Raji (cell line): ENCODE results near the gene SPRR1A.

Source experiments
- POLR2A ChIP-seq: IDR thresholded peaks from 2 replicates; pipeline ENCODE4 v1.6.1; 2011; ENCODE audit warnings: low read depth, low read length, control low read depth; ENCODE audit not compliant: insufficient read depth

SPRR1A gene

DNA sequence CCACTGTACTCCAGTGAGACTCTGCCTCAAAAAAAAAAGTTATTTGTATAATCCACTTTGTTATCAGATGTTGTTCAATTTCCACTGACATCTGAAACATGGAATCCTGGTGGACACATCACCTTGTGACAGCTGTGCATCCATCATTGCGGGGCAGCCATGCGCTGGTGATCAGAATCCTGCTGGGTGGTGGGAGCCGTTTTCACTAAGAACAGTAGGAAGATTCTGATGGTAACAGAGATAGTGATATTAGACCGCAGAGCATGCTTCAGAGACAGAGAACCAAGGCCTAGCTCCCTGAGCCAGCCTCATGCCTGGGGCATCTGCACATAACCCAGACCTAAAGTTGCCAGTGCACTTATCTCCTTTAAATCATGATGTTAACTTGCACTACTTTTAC is 14.6 kb downstream of the SPRR1A start:
- TF ChIP-seq POLR2A: no peak

DNA sequence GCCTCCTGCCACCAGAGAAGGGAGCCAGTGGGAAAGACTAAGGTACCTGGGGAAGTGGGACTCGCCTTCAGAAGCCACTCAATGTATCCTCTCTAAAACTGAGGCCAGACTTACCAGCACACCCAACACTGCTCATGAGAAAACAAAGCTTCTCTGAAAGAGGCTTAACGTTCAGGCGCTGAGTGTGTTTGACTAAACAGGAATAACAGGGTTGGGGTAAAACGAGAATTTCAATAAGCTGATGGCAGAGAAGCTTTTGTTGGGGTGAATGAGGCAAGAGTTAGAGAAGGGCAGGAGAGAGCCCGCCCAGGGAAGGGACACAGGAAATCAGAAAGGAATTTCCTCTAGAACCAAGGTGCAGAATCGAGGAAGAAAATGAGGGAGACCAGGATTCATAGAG is 15.9 kb downstream of the SPRR1A start:
- no peak for TF ChIP-seq POLR2A

DNA sequence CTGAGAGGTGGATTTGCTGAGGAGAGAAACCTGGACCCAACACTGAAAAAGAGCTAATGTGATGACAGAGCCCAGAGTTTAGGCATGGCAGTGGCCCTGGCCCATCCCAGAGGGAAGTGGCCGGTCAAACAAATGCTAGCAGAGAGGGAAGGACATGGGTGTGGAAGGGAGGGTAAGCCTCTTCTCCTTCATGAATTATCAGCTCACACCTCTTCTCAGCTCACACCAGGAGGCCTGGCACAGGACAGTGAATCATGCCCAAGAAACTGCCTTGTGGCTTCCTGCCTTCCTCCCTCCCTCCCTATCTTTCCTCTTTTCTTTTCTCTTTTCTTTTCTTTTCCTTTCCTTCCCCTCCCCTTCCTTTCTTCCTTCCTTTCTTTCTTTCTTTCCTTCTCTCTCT is 16.4 kb downstream of the SPRR1A start:
- no peak for TF ChIP-seq POLR2A

DNA sequence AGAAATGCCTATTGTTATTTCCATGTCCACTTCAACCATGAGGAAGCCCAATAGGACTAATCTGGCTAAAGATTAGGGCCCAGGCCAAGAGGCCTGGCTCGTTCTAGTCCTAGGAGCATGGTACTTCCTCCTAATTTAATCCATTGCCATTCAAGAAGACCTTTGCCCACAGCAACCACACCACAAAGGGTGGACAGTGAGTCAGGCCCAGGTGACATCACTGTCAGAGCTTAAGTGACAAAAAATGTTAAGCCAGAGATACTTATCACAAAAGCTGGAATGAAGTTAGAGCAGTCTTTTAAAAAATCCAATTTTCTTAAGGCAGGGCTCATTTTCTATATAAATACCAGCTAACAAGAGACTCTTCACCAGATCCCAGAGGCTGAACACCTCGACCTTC is 17.5 kb downstream of the SPRR1A start, which contains the start of gene SPRR3:
Gene SPRR3 (plus strand): TSS at position 368 of the 400 bp plus-strand sequence. CDS start 1,272 bp downstream, outside the sequence.
- no peak for TF ChIP-seq POLR2A

DNA sequence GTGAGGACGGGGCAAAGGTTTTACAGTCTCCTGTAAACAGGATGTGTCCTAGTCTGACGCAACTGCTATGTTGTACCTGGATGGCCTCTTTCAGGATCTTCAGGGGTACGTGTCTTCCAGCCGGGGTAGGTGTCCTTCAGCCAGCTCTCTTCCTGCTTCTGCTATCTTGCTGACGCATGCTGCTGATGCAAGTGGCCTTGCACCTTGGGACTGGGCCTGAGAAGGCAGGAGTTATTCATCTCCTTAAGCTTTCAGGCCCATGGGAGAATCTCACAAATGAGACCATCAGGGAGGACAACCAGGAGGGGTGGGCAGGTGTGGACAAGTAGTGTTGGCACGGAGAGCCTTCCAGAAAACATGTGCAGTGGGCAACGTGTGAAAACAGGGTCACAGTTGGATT is 39.2 kb downstream of the SPRR1A start:
- no peak for TF ChIP-seq POLR2A

DNA sequence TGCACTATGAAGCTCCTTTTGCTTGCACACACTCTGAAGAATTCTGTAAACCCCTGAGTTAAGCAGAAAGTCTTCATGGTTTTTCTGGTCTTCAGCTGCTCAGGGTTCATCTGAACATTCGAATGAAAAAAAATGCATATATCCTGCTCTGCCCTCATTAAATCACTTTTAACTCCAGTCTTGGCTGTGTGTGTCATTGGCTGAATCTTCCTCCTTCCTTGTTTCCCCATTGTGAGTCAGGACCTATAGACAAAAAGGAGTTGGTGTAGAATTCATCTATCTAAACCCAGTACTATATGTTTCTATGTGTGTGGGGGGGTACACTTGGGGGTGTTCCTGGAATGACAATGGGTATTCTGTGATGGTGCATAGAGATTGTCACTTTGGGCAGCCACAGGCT is 40.5 kb downstream of the SPRR1A start:
- TF ChIP-seq POLR2A: no peak

DNA sequence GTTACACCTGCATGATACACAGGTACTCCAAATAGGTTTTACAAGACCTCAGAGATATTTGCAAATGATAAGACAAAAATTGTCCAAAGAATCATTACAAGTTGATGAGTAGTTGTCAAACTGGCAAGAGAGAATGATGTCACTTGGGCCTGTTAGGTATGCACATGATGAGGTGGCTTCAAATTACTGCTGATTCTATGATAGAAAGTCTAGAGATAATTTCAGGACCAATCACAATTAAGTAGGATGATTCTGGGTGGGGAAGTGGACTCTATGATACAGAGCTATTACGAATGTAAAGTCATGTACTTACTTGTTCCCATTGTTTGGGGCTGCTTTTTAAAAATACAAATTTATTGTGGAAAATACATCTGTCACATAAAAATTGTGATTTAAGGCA is 41.9 kb downstream of the SPRR1A start:
- TF ChIP-seq POLR2A: no peak

DNA sequence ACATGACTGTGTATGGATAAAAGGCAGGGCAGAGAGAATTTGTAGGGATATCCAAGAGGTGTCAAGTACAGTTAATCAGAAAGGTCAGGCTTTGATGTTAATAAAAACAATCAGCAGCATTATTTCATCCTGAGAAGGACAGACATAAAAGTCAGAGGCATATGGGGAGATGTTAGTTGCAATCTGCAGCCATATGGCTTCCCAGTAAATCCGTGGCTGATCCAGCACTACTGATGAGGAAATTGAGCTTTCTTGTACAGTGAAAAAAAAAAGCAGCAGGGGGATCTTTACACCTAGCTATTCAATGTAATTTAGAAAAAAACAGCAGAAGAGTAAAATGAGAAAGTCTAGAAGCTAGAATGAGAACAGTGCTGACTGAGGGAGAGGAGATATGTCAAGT is 44.9 kb downstream of the SPRR1A start:
- TF ChIP-seq POLR2A: no peak

DNA sequence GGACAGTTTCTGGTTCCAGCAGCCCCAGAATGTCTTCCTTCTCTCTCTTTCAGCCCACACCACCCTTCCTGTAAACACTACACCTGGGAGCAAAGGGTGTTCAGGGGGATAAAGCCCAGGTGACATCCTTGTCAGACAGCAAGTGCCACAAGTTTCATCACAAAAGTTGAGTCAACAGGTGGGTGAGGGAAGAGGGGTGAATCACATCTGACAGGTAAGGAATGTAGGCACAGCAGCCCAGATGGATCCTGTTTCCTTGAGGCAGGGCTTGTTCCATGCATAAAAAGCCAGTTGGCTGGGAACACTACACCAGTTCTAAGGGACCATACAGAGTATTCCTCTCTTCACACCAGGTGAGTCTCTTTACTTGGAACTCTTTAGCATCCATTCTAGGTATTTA is 47.0 kb downstream of the SPRR1A start, which contains the start of gene SPRR1B:
Gene SPRR1B (plus strand): TSS at position 309 of the 400 bp plus-strand sequence. CDS start 1,143 bp downstream, outside the sequence.
- no peak for TF ChIP-seq POLR2A

DNA sequence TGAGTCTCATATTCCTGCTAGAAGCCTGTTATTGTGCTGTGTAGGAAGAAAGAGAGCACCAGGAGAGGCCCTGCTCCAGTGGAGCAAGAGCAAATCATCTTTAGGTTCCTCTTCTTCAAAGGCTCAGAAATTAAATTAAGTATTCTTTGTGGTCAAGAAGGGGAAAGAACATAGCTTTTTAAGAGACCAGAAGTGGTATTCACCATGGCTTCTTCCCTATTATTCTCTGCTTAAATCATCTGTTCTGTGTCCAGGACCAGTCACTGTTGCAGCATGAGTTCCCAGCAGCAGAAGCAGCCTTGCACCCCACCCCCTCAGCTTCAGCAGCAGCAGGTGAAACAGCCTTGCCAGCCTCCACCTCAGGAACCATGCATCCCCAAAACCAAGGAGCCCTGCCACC is 48.2 kb downstream of the SPRR1A start:
- no peak for TF ChIP-seq POLR2A

DNA sequence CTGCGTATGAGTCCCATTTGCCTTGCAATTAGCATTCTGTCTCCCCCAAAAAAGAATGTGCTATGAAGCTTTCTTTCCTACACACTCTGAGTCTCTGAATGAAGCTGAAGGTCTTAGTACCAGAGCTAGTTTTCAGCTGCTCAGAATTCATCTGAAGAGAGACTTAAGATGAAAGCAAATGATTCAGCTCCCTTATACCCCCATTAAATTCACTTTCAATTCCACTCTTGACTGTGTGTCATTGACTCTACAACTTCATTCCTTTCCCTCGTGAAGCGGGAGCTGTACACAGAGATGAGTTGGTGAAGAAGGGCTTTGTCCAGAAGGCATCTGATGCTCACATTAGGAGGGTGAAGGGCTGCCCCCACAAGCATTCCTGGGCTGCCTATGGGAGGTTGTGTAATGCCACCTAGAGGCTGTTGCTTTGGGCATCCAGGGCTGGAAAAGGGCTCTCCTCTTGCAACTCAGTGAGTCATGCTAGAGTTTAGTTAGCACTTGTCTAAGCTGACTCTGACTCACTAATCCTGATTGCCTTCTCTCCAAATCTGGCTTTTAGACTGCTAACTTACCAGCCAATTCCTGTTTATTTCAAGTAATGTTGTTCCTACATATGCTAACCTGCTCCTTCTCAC is 48.9 kb downstream of the SPRR1A start:
- TF ChIP-seq POLR2A: no peak

DNA sequence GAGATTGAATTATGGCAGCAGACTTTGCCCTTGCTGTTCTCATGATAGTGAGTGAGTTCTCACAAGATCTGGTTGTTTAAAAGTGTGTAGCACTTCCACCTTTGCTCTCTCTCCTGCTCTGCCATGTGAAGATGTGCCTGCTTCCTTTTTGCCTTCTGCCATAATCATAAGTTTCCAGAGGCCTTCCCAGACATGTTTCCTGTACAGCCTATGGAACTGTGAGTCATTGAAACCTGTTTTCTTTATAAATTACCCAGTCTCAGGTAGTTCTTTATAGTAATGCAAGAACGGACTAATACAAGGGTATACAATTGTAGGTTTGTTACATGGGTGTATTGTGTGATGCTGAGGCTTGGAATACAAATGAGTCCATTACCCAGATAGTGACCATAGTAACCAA is 51.3 kb downstream of the SPRR1A start:
- TF ChIP-seq POLR2A: no peak
